Measurements from ENCODE around the gene LALBA.
"Not testable (repeated sequence)": the region's sequence is repeated elsewhere in the genome, so short reads cannot be mapped to it uniquely, and the experiment has no call there.

The LALBA gene

GRCh38 chr12:48569946-48570345 is at the start of gene LALBA:
LALBA (minus strand) TSS chr12:48570046; CDS start chr12:48570020, 26 bp downstream.
- DNase-seq: no peak

- peak; percentile 75 to 82 for DNase-seq
These were observed 48.7 kb upstream of the LALBA start for GRCh38 chr12:48618541-48618940.

- DNase-seq: no peak
These were observed 45.8 kb upstream of the LALBA start for GRCh38 chr12:48615681-48616080.

GRCh38 chr12:48613321-48613720 is 43.5 kb upstream of the LALBA start:
- no peak for DNase-seq

GRCh38 chr12:48602192-48602989 is 32.5 kb upstream of the LALBA start:
- DNase-seq: no peak

GRCh38 chr12:48601013-48601756 is 31.3 kb upstream of the LALBA start:
- no peak for DNase-seq

GRCh38 chr12:48600552-48600951 is 30.7 kb upstream of the LALBA start:
- DNase-seq: no peak

- DNase-seq: no peak
These were observed 22.8 kb upstream of the LALBA start for GRCh38 chr12:48592591-48593086.

- no peak for DNase-seq
These were observed 16.5 kb upstream of the LALBA start for GRCh38 chr12:48586361-48586760.

- no peak for DNase-seq
These were observed 13.9 kb upstream of the LALBA start for GRCh38 chr12:48583728-48584127.

- DNase-seq: no peak
These were observed 11.0 kb upstream of the LALBA start for GRCh38 chr12:48580831-48581230.

- no peak for DNase-seq
These were observed 2.5 kb upstream of the LALBA start for GRCh38 chr12:48572326-48572725.

- no peak for DNase-seq
These were observed 2.1 kb downstream of the LALBA start for GRCh38 chr12:48567731-48568130.

GRCh38 chr12:48557919-48558318 is 11.9 kb downstream of the LALBA start:
- DNase-seq: no peak

GRCh38 chr12:48556631-48557030 is 13.2 kb downstream of the LALBA start:
- DNase-seq: no peak

- peak; percentile 36 to 46 for DNase-seq
These were observed 16.0 kb downstream of the LALBA start for GRCh38 chr12:48553666-48554343.

GRCh38 chr12:48551636-48552035 is 18.2 kb downstream of the LALBA start:
- DNase-seq: not testable (repeated sequence)

- DNase-seq: not testable (repeated sequence)
These were observed 22.8 kb downstream of the LALBA start for GRCh38 chr12:48547012-48547411.

GRCh38 chr12:48545833-48546469 is 23.9 kb downstream of the LALBA start:
- no peak for DNase-seq

GRCh38 chr12:48542300-48542928 is 27.4 kb downstream of the LALBA start:
- DNase-seq: peak; percentile 67 to 73

GRCh38 chr12:48536602-48537001 is 33.2 kb downstream of the LALBA start:
- DNase-seq: no peak

GRCh38 chr12:48532601-48533000 is 37.2 kb downstream of the LALBA start:
- no peak for DNase-seq
